Activated CD4-positive, alpha-beta T cell treated with anti-CD3 and anti-CD28 coated beads, Interleukin-2, amount 10 ng/mL, durations not matched to agents 7 days and 5 days (primary cell): ENCODE results near the gene TMEM164. TPM values are rescaled to one million over a fixed set of nuclear protein-coding genes. Genes with fewer than 3 reads are reported as not detected.

ENCODE experiments used
- CTCF ChIA-PET: fragments of 350-600 bp; sonication (Branson Sonifier 250); formaldehyde crosslinking; loops from one replicate; lab custom pipeline; 2021; ENCODE audit warnings: antibody characterized with exemption; lab: Charles Lee
- POLR2A ChIA-PET: fragments of 350-600 bp; sonication (Branson Sonifier 250); formaldehyde crosslinking; loops from one replicate; lab custom pipeline; 2021; ENCODE audit warnings: antibody characterized with exemption; lab: Charles Lee
- DNase-seq: peaks from one replicate; pipeline ENCODE4 v3.0.0-alpha.2; 2020
- H3K27ac Mint-ChIP-seq: one replicate; pipeline ENCODE4 v1.8.0; 2021; ENCODE audit warnings: mild to moderate bottlenecking, moderate library complexity, mixed read lengths
- H3K27me3 Mint-ChIP-seq: one replicate; pipeline ENCODE4 v1.8.0; 2021; ENCODE audit warnings: mixed read lengths
- H3K36me3 Mint-ChIP-seq: one replicate; pipeline ENCODE4 v1.8.0; 2021; ENCODE audit warnings: low read depth, mixed read lengths
- H3K4me1 Mint-ChIP-seq: one replicate; pipeline ENCODE4 v1.8.0; 2021; ENCODE audit warnings: mixed read lengths
- H3K4me3 Mint-ChIP-seq: one replicate; pipeline ENCODE4 v1.8.0; 2021; ENCODE audit warnings: mild to moderate bottlenecking, moderate library complexity, mixed read lengths
- H3K9me3 Mint-ChIP-seq: one replicate; pipeline ENCODE4 v1.8.0; 2021; ENCODE audit warnings: mixed read lengths
- total RNA-seq, 2 experiments: library from RNA; stranded (reverse); gene quantifications; one replicate each; pipeline ENCODE4 v1.2.3, GENCODE V29; 2021

Gene TMEM164
- total RNA-seq, 2 experiments from 2014 or later, result 19.2 to 20.9 TPM

- CTCF ChIA-PET, result interaction anchor here (0.6 to 1.4 kb wide), 2 partner anchors 8 to 15 kb away, joined by 3 read pairs; no protein-coding TSS in a partner anchor
- H3K9me3 Mint-ChIP-seq, result no peaks in the 10 kb centered on the region
- no peak for DNase-seq
- POLR2A ChIA-PET, result no interaction called here
- H3K27ac Mint-ChIP-seq, result no peak overlapping the region
- H3K4me1 Mint-ChIP-seq, result no peaks in the 10 kb centered on the region
- H3K36me3 Mint-ChIP-seq, result peaks cover 17% of the 10 kb centered on the region
- no peaks in the 10 kb centered on the region for H3K27me3 Mint-ChIP-seq
- H3K4me3 Mint-ChIP-seq, result no peak overlapping the region
Observed at GRCh38 chrX:110070970-110071369, 68.1 kb downstream of the TMEM164 start.

- H3K4me3 Mint-ChIP-seq, result no peak overlapping the region
- no peak for DNase-seq
- no peaks in the 10 kb centered on the region for H3K27me3 Mint-ChIP-seq
- POLR2A ChIA-PET, result no interaction called here
- peaks cover 2% of the 10 kb centered on the region for H3K4me1 Mint-ChIP-seq
- CTCF ChIA-PET, result no interaction called here
- H3K36me3 Mint-ChIP-seq, result peaks cover 8% of the 10 kb centered on the region
- no peak overlapping the region for H3K27ac Mint-ChIP-seq
- no peaks in the 10 kb centered on the region for H3K9me3 Mint-ChIP-seq
Observed at GRCh38 chrX:110081320-110081719, 78.4 kb downstream of the TMEM164 start.

GRCh38 chrX:110081740-110082139, 78.8 kb downstream of the TMEM164 start:
- Mint-ChIP-seq H3K27me3 (no peaks in the 10 kb centered on the region), H3K27ac (no peak overlapping the region), H3K9me3 (no peaks in the 10 kb centered on the region), H3K4me3 (no peak overlapping the region), H3K36me3 (peaks cover 3% of the 10 kb centered on the region), H3K4me1 (peaks cover 4% of the 10 kb centered on the region)
- CTCF ChIA-PET, result no interaction called here
- POLR2A ChIA-PET, result no interaction called here
- DNase-seq, result no peak

DNA sequence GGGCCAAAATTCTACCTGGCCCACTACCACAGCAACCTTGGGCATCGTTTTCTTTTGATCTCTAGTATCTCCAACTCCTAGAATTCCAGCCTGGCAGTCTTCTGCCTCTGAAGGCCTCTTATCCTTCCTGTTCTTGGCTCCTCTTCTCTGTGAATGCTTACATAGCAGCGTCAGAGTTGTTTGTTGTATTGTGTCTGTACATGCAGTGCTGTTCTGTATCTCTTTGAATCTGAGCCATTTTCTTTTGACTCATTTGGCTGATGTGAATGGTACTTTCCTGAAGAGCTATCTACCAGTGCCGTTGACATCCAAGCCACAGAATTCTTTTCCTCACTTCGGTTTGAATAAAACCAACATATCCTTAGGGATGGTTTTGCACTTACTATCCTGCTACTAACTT, 79.2 kb downstream of the TMEM164 start:
- no peak for DNase-seq
- Mint-ChIP-seq H3K4me3 (no peak overlapping the region), H3K9me3 (no peaks in the 10 kb centered on the region), H3K36me3 (peaks cover 3% of the 10 kb centered on the region), H3K4me1 (peaks cover 8% of the 10 kb centered on the region), H3K27me3 (no peaks in the 10 kb centered on the region), H3K27ac (no peak overlapping the region)
- POLR2A ChIA-PET, result no interaction called here
- CTCF ChIA-PET, result no interaction called here

GRCh38 chrX:110086162-110086915, 83.4 kb downstream of the TMEM164 start:
- Mint-ChIP-seq H3K36me3 (peaks cover 5% of the 10 kb centered on the region), H3K27me3 (no peaks in the 10 kb centered on the region), H3K27ac (no peak overlapping the region), H3K4me3 (no peak overlapping the region), H3K4me1 (peaks cover 23% of the 10 kb centered on the region), H3K9me3 (no peaks in the 10 kb centered on the region)
- no peak for DNase-seq
- ChIA-PET POLR2A (no interaction called here), CTCF (no interaction called here)

GRCh38 chrX:110086916-110087484, 84.1 kb downstream of the TMEM164 start:
- ChIA-PET CTCF (no interaction called here), POLR2A (interaction anchor here (0.5 kb wide), 1 partner anchor 34 kb away, joined by 3 read pairs; no protein-coding TSS in a partner anchor)
- no peak overlapping the region for H3K27ac Mint-ChIP-seq

DNA sequence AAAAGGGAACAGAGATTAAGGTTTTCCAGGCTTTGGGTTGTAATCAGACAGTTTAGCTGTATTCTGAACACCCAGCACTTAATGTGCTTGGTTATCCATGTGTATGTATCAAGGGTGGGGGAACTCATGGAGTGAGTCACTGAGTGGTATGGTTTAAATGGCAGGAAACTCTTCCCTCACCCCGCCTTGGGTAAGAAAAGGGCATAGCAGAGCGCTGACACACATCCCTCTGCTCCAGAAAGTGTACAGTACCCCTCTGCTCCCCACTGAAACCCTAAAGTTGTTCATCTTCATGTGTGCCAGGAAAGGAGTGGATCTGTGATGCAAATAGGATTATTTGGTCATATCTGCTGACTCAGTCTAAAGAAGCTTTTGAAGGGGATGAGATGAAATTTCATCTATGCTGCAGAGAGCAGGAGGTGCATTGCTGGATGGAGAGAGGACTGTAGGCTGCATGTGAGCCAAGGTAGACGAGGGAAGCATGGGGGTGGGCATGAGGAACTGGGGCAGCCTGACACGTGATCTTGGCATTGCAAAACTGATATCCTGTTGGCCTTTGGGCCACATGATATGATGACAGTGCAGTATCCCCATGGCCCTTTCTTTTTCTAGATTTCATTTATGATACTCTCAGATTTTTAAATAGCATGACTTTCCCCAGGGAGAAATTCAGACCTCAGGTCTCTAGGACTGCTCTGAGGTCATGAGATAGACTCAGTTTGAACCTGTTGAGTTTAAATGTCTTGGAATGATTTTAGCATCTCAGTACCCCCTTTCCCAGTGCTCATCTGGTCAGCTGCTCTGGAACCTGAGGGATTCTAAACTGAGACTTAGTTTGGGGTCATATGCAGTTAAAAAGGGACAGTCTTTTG, 84.8 kb downstream of the TMEM164 start:
- no peak for DNase-seq
- Mint-ChIP-seq H3K27ac (peak overlapping the region; percentile 17), H3K9me3 (no peaks in the 10 kb centered on the region), H3K4me3 (no peak overlapping the region), H3K27me3 (no peaks in the 10 kb centered on the region), H3K4me1 (peaks cover 23% of the 10 kb centered on the region), H3K36me3 (peaks cover 8% of the 10 kb centered on the region)
- ChIA-PET POLR2A (interaction anchor here (0.5 kb wide), 1 partner anchor 33 kb away, joined by 3 read pairs; no protein-coding TSS in a partner anchor), CTCF (no interaction called here)

More at GRCh38 chrX:110086916-110087484, 84.1 kb downstream of the TMEM164 start:
- no peak for DNase-seq
- H3K36me3 Mint-ChIP-seq, result peaks cover 8% of the 10 kb centered on the region
- peaks cover 23% of the 10 kb centered on the region for H3K4me1 Mint-ChIP-seq
- no peaks in the 10 kb centered on the region for H3K9me3 Mint-ChIP-seq
- no peak overlapping the region for H3K4me3 Mint-ChIP-seq
- no peaks in the 10 kb centered on the region for H3K27me3 Mint-ChIP-seq

GRCh38 chrX:110089656-110090403, 86.9 kb downstream of the TMEM164 start:
- CTCF ChIA-PET, result interaction anchor here (1.4 kb wide), 1 partner anchor 11 kb away, joined by 7 read pairs; no protein-coding TSS in a partner anchor
- H3K4me3 Mint-ChIP-seq, result no peak overlapping the region

DNA sequence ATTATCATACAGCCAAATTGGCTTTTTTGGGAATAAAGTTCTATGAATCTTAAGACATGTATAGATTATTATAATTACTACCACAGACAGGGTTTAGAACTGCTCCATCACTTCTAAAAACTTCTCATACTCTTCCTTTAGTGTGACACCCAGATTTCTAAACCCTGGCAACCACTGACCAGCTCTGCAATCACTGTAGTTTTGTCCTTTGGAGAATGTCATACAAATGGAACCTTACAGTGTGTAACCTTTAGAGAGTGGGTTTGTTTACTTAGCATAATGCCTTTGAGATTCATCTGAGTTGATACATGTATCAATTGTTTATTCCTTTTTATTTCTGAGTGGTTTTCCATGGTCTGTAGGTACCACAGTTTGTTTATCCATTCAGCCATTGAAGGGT, 95.0 kb downstream of the TMEM164 start:
- CTCF ChIA-PET, result interaction anchor here (0.6 kb wide), 1 partner anchor 624 kb away, joined by 4 read pairs; no protein-coding TSS in a partner anchor
- no peaks in the 10 kb centered on the region for H3K9me3 Mint-ChIP-seq
- no peak overlapping the region for H3K4me3 Mint-ChIP-seq
- POLR2A ChIA-PET, result no interaction called here
- H3K27me3 Mint-ChIP-seq, result no peaks in the 10 kb centered on the region
- H3K27ac Mint-ChIP-seq, result no peak overlapping the region
- peaks cover 3% of the 10 kb centered on the region for H3K36me3 Mint-ChIP-seq
- DNase-seq, result no peak
- no peaks in the 10 kb centered on the region for H3K4me1 Mint-ChIP-seq

More at GRCh38 chrX:110089656-110090403, 86.9 kb downstream of the TMEM164 start:
- H3K36me3 Mint-ChIP-seq, result peaks cover 8% of the 10 kb centered on the region
- no peaks in the 10 kb centered on the region for H3K27me3 Mint-ChIP-seq
- POLR2A ChIA-PET, result no interaction called here
- H3K9me3 Mint-ChIP-seq, result no peaks in the 10 kb centered on the region
- H3K27ac Mint-ChIP-seq, result no peak overlapping the region
- DNase-seq, result no peak
- peaks cover 23% of the 10 kb centered on the region for H3K4me1 Mint-ChIP-seq

DNA sequence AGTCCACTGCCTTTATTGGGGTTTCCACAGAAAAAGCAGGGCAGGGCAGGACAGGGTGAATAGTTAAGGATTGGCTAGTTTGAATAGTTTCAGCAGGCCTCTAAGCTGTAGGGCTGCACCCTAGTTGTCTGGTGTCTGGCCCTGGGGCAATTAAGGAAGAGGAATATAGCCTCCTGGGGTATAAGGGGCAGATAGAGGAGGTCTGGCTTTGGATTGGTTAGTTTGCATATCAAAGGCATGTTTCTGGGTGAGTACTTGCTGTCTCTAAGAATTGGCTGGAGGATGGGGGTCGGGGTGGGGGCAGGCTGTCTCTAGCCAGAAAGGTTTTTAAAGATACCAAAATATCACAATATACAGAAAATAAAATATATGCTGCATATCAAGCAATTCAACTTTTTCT, 100.4 kb downstream of the TMEM164 start:
- Mint-ChIP-seq H3K4me1 (peaks cover 2% of the 10 kb centered on the region), H3K9me3 (no peaks in the 10 kb centered on the region), H3K36me3 (no peaks in the 10 kb centered on the region), H3K27me3 (no peaks in the 10 kb centered on the region), H3K4me3 (no peak overlapping the region), H3K27ac (no peak overlapping the region)
- DNase-seq, result no peak
- ChIA-PET CTCF (interaction anchor here (1.1 kb wide), 1 partner anchor 10 kb away, joined by 4 read pairs; no protein-coding TSS in a partner anchor), POLR2A (no interaction called here)

DNA sequence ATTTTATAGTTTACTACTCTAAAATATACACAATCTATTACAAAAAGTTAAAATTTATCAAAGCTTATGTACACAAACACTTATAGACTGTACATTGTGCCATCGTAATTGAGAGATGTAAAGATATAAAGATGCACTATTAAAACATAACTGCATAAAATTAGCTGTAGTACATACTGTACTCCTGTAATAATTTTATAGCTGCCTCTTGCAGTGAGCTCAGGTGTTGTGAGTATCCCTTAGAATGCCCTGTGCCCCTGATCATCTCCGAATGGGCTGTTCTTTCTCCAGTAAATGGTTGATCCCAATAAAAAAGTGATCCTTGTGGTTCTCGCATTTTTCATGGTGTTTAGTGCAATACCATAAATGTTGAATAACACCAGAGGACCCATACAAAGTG, 101.2 kb downstream of the TMEM164 start:
- Mint-ChIP-seq H3K4me1 (peaks cover 4% of the 10 kb centered on the region), H3K27ac (no peak overlapping the region), H3K4me3 (no peak overlapping the region), H3K27me3 (no peaks in the 10 kb centered on the region), H3K9me3 (no peaks in the 10 kb centered on the region), H3K36me3 (no peaks in the 10 kb centered on the region)
- CTCF ChIA-PET, result interaction anchor here (1.1 kb wide), 1 partner anchor 9 kb away, joined by 4 read pairs; no protein-coding TSS in a partner anchor
- POLR2A ChIA-PET, result no interaction called here
- DNase-seq, result no peak

- no peak for DNase-seq
- H3K4me3 Mint-ChIP-seq, result no peak overlapping the region
- ChIA-PET POLR2A (no interaction called here), CTCF (interaction anchor here (0.8 kb wide), 1 partner anchor 9 kb away, joined by 3 read pairs; no protein-coding TSS in a partner anchor)
- no peaks in the 10 kb centered on the region for H3K9me3 Mint-ChIP-seq
- H3K4me1 Mint-ChIP-seq, result peaks cover 4% of the 10 kb centered on the region
- no peak overlapping the region for H3K27ac Mint-ChIP-seq
- H3K36me3 Mint-ChIP-seq, result no peaks in the 10 kb centered on the region
- H3K27me3 Mint-ChIP-seq, result no peaks in the 10 kb centered on the region
Observed at GRCh38 chrX:110108381-110108821, 105.5 kb downstream of the TMEM164 start.
